ENCODE results near the gene MKI67.

The MKI67 gene

DNA sequence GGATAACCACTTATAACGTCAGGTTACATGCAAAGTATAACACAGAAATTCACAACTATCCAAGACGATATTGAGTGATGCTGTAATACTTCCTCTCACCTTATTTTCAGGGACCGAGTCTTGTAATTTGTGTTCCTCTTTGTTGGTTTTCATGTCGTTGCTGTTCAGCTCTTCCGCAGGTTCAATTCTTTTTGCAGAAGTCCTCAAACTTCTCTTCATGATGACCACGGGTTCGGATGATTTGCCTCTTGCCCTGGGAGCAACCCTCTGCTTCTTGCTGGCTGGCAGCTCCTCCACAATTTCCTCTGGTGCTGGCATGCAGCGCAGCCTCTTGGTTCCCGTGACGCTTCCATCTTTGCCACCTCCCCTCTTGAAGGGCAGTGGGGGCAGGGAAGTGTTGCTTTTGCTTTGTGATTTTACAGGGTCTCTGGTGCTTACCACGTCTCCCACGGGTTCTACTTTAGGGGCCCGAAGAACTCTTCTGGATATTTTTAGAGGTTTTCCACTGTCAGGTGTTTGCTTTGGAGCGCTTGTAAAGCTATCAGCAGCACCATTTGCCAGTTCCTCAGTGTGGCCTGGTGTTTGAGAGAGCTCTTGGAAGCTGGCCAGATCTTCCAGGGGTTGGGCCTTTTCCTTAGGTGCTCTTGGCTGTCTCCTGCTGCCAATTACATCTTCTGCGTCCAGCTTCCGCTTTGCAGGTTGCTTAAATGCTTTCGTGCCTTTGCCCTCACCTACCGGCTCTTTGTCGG lies 23.6 kb downstream of the MKI67 start:
- H3K9me3 ChIP-seq: no peaks in the 10 kb centered on the region
- H3K27ac ChIP-seq: peak overlapping the region; percentile 47
- H3K4me1 ChIP-seq (ENCODE audit: control insufficient read depth in 1 of 2, insufficient read depth in 1 of 2, low read depth in 1 of 2, low read length in 1 of 2): peaks cover 0 to 13% of the 10 kb centered on the region in 2 experiments
- peaks cover 70% of the 10 kb centered on the region for H3K36me3 ChIP-seq
- no peak overlapping the region for H3K4me3 ChIP-seq (ENCODE audit: low read depth in 1 of 2, low read length in 1 of 2)
- H3K27me3 ChIP-seq: no peaks in the 10 kb centered on the region
- TF ChIP-seq, protein P1, sequence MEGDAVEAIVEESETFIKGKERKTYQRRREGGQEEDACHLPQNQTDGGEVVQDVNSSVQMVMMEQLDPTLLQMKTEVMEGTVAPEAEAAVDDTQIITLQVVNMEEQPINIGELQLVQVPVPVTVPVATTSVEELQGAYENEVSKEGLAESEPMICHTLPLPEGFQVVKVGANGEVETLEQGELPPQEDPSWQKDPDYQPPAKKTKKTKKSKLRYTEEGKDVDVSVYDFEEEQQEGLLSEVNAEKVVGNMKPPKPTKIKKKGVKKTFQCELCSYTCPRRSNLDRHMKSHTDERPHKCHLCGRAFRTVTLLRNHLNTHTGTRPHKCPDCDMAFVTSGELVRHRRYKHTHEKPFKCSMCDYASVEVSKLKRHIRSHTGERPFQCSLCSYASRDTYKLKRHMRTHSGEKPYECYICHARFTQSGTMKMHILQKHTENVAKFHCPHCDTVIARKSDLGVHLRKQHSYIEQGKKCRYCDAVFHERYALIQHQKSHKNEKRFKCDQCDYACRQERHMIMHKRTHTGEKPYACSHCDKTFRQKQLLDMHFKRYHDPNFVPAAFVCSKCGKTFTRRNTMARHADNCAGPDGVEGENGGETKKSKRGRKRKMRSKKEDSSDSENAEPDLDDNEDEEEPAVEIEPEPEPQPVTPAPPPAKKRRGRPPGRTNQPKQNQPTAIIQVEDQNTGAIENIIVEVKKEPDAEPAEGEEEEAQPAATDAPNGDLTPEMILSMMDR (IDR thresholded peaks at IDR 0.05): no peak

DNA sequence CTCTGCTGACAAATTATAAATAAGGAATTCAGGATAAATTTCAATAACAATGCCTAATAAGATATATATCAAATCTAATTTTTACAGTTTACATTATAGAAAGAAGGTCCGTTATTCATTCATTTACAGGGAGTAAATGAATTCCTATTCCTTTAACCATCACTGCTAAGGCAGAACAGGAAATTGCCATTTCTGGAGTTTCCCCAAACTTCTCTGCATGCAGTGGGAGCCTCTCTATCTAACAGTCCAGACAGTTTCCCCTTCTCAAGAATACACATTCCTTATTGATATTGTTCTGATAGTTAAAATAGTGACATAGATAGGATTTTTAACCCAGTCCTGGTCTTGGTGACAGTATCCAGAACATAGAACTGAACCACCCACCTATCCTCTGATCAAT lies 24.3 kb downstream of the MKI67 start:
- Histone ChIP-seq H3K4me1 (ENCODE audit: control insufficient read depth in 1 of 2, insufficient read depth in 1 of 2, low read depth in 1 of 2, low read length in 1 of 2) (peaks cover 0 to 13% of the 10 kb centered on the region in 2 experiments), H3K27ac (peak overlapping the region; percentile 47), H3K36me3 (peaks cover 69% of the 10 kb centered on the region), H3K27me3 (no peaks in the 10 kb centered on the region), H3K4me3 (ENCODE audit: low read depth in 1 of 2, low read length in 1 of 2) (no peak overlapping the region), H3K9me3 (no peaks in the 10 kb centered on the region)
- TF ChIP-seq, protein P1 (IDR thresholded peaks at IDR 0.05): no peak

DNA sequence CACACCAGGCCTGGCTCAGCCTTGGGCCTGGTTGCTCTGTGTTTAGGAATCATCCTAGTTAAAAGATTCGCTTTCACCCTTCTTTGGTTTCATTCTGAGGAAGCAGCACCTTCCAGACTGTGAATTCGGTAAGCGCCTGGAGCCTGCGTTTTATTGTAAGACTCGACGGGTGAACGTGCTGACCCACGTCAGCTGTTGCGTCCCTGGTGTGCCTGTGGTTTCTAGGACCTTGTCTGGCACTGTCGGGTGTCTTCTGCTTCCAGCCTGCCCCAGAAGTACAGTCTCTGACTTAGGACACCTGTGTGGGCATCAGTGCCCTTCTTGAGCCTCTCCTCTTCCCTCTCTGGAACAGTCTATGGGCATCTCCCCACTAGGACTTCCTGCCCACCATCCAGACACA lies 26.3 kb downstream of the MKI67 start:
- H3K9me3 ChIP-seq: no peaks in the 10 kb centered on the region
- H3K4me3 ChIP-seq (ENCODE audit: low read depth in 1 of 2, low read length in 1 of 2): no peak overlapping the region
- TF ChIP-seq, protein P1 (IDR thresholded peaks at IDR 0.05): no peak
- no peak overlapping the region for H3K27ac ChIP-seq
- H3K4me1 ChIP-seq (ENCODE audit: control insufficient read depth in 1 of 2, insufficient read depth in 1 of 2, low read depth in 1 of 2, low read length in 1 of 2): peaks cover 0 to 13% of the 10 kb centered on the region in 2 experiments
- H3K27me3 ChIP-seq: no peaks in the 10 kb centered on the region
- H3K36me3 ChIP-seq: peaks cover 69% of the 10 kb centered on the region

DNA sequence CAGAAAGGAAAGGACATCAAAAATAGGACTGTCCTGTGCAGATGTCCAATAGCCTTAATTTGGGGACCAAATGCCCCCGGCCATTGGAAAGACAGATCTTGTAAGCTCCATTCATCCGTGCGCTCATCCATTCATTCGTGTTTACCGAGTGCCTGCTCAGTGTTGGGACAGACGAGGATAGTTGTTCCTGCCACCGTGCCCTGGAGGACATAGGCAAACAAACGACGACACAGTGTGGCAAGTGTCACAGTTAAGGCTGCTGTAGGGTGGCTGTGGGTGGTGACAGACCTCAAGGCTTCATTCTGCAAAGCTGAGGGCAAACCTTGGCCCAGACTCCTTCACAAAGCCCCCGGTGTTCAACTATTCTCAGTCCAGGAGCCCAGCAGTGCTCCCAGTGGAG lies 27.6 kb downstream of the MKI67 start:
- Histone ChIP-seq H3K27me3 (no peaks in the 10 kb centered on the region), H3K9me3 (no peaks in the 10 kb centered on the region), H3K36me3 (peaks cover 59% of the 10 kb centered on the region), H3K4me1 (ENCODE audit: control insufficient read depth in 1 of 2, insufficient read depth in 1 of 2, low read depth in 1 of 2, low read length in 1 of 2) (peaks cover 0 to 13% of the 10 kb centered on the region in 2 experiments), H3K4me3 (ENCODE audit: low read depth in 1 of 2, low read length in 1 of 2) (no peak overlapping the region), H3K27ac (no peak overlapping the region)
- TF ChIP-seq, protein P1 (IDR thresholded peaks at IDR 0.05): no peak

DNA sequence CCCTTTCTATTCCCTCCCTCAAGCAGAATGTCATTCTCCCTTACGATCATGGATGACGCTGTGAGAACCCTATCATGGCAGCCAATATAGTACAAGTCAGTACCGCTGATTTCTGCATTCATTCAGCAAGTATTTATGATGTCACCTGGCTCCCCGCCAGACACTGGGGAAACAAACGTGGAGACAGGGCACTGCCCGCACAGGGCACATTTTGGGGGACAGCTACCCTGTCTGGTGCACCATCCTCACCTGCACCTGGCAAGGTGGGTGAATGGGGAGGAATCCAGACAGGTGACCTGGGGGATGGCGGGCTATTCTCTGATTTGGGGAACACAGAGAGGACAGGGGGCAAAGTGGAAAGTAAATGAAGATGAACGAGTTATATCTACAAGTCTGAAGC lies 28.4 kb downstream of the MKI67 start:
- Histone ChIP-seq H3K9me3 (no peaks in the 10 kb centered on the region), H3K27ac (no peak overlapping the region), H3K27me3 (no peaks in the 10 kb centered on the region), H3K4me3 (ENCODE audit: low read depth in 1 of 2, low read length in 1 of 2) (no peak overlapping the region), H3K4me1 (ENCODE audit: control insufficient read depth in 1 of 2, insufficient read depth in 1 of 2, low read depth in 1 of 2, low read length in 1 of 2) (peaks cover 0 to 10% of the 10 kb centered on the region in 2 experiments), H3K36me3 (peaks cover 54% of the 10 kb centered on the region)
- TF ChIP-seq, protein P1 (IDR thresholded peaks at IDR 0.05): no peak
